Hepatocyte (in vitro differentiated cells): Measurements from ENCODE around the gene ZNF227.

ENCODE experiments used
- EZH2 ChIP-seq: fragments of 200-600 bp; sonication (generic); IDR thresholded peaks from 2 replicates; pipeline ENCODE4 v1.6.1; 2016; ENCODE audit warnings: antibody characterized with exemption, mild to moderate bottlenecking, borderline replicate concordance
- TF ChIP-seq, protein P1 (sequence below): fragments of 200-600 bp; sonication (generic); IDR thresholded peaks from 2 replicates; pipeline ENCODE4 v1.5.1; 2016; ENCODE audit warnings: antibody characterized with exemption, mild to moderate bottlenecking; ENCODE audit not compliant: poor library complexity

DNA sequence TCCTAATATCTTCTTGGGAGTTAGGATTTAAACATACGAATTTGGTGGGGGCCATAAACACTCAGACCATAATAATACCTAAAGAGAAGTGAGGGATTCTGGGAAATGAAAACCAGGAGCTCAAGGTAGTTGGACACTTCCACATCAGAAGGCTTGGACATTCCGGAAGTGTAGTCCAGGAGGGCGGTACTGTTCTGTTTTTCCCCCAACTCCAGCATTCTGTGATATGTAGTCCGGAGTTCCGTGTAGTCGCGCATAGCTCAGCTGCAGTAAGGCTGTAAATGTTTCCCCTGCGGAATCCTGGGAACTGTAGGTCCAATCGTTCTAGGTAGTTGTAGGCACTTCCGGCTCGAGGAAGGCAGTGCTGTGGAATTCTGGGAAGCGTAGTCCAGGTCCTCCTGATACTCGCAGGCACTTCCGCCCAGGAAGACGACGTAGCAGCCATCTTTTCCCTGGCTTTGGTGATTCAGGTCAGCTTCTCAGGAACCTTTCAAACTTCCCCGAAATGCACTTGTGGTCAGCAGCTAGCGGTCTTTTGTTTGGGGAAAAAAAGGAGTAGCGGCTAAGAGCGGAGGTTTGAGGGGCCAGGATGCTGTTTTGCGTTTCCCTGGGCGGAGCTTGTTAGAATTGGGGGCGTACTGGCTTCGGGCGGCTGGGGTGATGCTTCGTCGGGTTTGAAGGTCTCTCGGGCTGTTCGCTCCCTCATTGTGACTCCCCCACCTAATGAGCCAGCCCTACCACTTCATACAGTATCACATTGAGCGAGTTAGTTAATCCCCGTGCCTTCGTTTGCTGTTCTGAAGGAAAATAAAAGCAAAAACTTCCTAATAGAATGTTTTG is 47.4 kb upstream of the ZNF227 start, which contains the start of gene ZNF226:
- no peak for TF ChIP-seq EZH2
- TF ChIP-seq, protein P1, sequence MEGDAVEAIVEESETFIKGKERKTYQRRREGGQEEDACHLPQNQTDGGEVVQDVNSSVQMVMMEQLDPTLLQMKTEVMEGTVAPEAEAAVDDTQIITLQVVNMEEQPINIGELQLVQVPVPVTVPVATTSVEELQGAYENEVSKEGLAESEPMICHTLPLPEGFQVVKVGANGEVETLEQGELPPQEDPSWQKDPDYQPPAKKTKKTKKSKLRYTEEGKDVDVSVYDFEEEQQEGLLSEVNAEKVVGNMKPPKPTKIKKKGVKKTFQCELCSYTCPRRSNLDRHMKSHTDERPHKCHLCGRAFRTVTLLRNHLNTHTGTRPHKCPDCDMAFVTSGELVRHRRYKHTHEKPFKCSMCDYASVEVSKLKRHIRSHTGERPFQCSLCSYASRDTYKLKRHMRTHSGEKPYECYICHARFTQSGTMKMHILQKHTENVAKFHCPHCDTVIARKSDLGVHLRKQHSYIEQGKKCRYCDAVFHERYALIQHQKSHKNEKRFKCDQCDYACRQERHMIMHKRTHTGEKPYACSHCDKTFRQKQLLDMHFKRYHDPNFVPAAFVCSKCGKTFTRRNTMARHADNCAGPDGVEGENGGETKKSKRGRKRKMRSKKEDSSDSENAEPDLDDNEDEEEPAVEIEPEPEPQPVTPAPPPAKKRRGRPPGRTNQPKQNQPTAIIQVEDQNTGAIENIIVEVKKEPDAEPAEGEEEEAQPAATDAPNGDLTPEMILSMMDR = no peak
